Measurements from ENCODE around the gene SCUBE1. TPM values are rescaled to one million over a fixed set of nuclear protein-coding genes. Genes with fewer than 3 reads are reported as not detected.

The SCUBE1 gene
- total RNA-seq, 1 experiment from 2014 or later, result 3.9 TPM

DNA sequence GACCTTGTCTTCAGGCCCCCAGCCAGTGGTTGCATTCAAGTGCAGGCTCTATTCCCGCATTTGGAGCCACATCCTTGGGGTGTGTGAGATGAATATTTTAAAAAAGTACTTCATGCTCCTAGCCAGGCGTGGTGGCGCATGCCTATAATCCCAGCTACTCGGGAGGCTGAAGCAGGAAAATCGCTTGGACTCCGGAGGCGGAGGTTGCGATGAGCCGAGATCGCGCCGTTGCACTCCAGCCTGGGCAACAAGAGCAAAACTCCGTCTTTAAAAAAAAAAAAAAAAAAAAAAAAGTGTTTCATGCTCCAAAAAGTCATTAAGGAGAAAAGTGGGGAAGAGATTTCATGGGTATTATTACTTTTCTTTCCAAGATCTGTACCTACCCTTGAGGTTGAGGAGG lies 18.0 kb downstream of the SCUBE1 start:
- H3K4me1 ChIP-seq (ENCODE audit: control insufficient read depth in 1 of 2, insufficient read depth in 2 of 2, low read length in 2 of 2), result no peaks in the 10 kb centered on the region
- H3K9me2 ChIP-seq (ENCODE audit: insufficient read depth), result no peaks in the 10 kb centered on the region
- H3K4me3 ChIP-seq (replicated peaks in 1 of 2; ENCODE audit: low read depth in 1 of 2, low read length in 2 of 2), result no peak overlapping the region
- CTCF ChIA-PET, result no interaction called here
- no peak overlapping the region for H3K9ac ChIP-seq (ENCODE audit: low read length)
- intact Hi-C loops (cut with micrococcal nuclease), result no loop called here
- no peak overlapping the region for H2AFZ ChIP-seq (ENCODE audit: low read depth, low read length, poor library complexity, severe bottlenecking)
- DNase-seq (ENCODE audit: low read depth, low spot score) (no peak), ATAC-seq (no peak)
- no peak overlapping the region for H3K27ac ChIP-seq (ENCODE audit: low read depth, low read length)
- no TSS peak for BruUV-seq (replicated peaks)
- H3K4me2 ChIP-seq (ENCODE audit: low read length), result no peak overlapping the region
- H3K79me2 ChIP-seq (ENCODE audit: insufficient read depth, low read length), result no peaks in the 10 kb centered on the region
- 0 out of 2 replicates have a peak, but pooled peaks cover 4% of the 10 kb centered on the region for H3K27me3 ChIP-seq (ENCODE audit: insufficient read depth, low read length)
- RAD21 ChIA-PET (ENCODE audit: low non-redundant PET in 1 of 2, low total read pairs in 2 of 2, uncharacterized antibody in 2 of 2, unreplicated experiment in 2 of 2), result no interaction called here
- no peaks in the 10 kb centered on the region for H4K20me1 ChIP-seq (ENCODE audit: insufficient read depth)
- no peaks in the 10 kb centered on the region for H3K36me3 ChIP-seq (ENCODE audit: control insufficient read depth in 1 of 2, insufficient read depth in 2 of 2, low read length in 2 of 2)
- H3K9me3 ChIP-seq (ENCODE audit: control insufficient read depth in 1 of 2, insufficient read depth in 1 of 2, low read depth in 1 of 2, low read length in 2 of 2), result no peaks in the 10 kb centered on the region
- no peak for TF ChIP-seq EGR1 (IDR thresholded peaks at IDR 0.05; ENCODE audit: low read depth)
- no peak for TF ChIP-seq POLR2AphosphoS5 (IDR thresholded peaks at IDR 0.05; ENCODE audit: low read depth, low read length)
- no peak for TF ChIP-seq RAD21 (IDR thresholded peaks at IDR 0.05; ENCODE audit: low read depth)
- TF ChIP-seq SIN3A (IDR thresholded peaks at IDR 0.05; ENCODE audit: low read depth), result no peak
- TF ChIP-seq CBX3 (IDR thresholded peaks at IDR 0.05; ENCODE audit: low read depth), result no peak
- no peak for TF ChIP-seq CEBPB (IDR thresholded peaks at IDR 0.05; ENCODE audit: low read depth)
- TF ChIP-seq POLR2A (IDR thresholded peaks at IDR 0.05; ENCODE audit: borderline replicate concordance, extremely low read depth, insufficient read depth, insufficient read length), result no peak
- TF ChIP-seq FOSL1 (IDR thresholded peaks at IDR 0.05; ENCODE audit: low read depth), result no peak
- no peak for TF ChIP-seq MAX (IDR thresholded peaks at IDR 0.05)
- TF ChIP-seq EZH2phosphoT487 (IDR thresholded peaks at IDR 0.05; ENCODE audit: borderline replicate concordance), result no peak
- TF ChIP-seq, protein P1, sequence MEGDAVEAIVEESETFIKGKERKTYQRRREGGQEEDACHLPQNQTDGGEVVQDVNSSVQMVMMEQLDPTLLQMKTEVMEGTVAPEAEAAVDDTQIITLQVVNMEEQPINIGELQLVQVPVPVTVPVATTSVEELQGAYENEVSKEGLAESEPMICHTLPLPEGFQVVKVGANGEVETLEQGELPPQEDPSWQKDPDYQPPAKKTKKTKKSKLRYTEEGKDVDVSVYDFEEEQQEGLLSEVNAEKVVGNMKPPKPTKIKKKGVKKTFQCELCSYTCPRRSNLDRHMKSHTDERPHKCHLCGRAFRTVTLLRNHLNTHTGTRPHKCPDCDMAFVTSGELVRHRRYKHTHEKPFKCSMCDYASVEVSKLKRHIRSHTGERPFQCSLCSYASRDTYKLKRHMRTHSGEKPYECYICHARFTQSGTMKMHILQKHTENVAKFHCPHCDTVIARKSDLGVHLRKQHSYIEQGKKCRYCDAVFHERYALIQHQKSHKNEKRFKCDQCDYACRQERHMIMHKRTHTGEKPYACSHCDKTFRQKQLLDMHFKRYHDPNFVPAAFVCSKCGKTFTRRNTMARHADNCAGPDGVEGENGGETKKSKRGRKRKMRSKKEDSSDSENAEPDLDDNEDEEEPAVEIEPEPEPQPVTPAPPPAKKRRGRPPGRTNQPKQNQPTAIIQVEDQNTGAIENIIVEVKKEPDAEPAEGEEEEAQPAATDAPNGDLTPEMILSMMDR (IDR thresholded peaks at IDR 0.05 in 2 of 3, conservative IDR thresholded peaks at IDR 0.05 in 1 of 3; ENCODE audit: borderline replicate concordance in 1 of 3, insufficient read depth in 1 of 3, low read depth in 2 of 3, low read length in 2 of 3), result no peak
- no peak for TF ChIP-seq SRF (IDR thresholded peaks at IDR 0.05; ENCODE audit: low read depth)
- TF ChIP-seq JUND (IDR thresholded peaks at IDR 0.05), result no peak
- TF ChIP-seq SP1 (IDR thresholded peaks at IDR 0.05; ENCODE audit: low read depth), result no peak
- POLR2A ChIA-PET, result interaction anchor here (0.5 kb wide), 1 partner anchor 33 kb away, joined by 3 read pairs; no protein-coding TSS in a partner anchor

Measured in HCT116 (cell line).